Karpas-422 (cell line): Measurements from ENCODE around the gene SLC25A18. TPM values are rescaled to one million over a fixed set of nuclear protein-coding genes. Genes with fewer than 3 reads are reported as not detected.

Experiments used
- DNase-seq: peaks from one replicate; pipeline ENCODE4 v3.0.0-alpha.2; 2015
- H2AFZ ChIP-seq: fragments of 200-600 bp; sonication (generic); 2 replicates; pipeline ENCODE4 v1.6.1; 2014; ENCODE audit warnings: antibody characterized with exemption, low read length, mixed read lengths
- H3K27ac ChIP-seq: fragments of 200-600 bp; sonication (generic); 2 replicates; pipeline ENCODE4 v1.5.1; 2014; ENCODE audit warnings: mild to moderate bottlenecking, low read length, moderate library complexity
- H3K27me3 ChIP-seq: fragments of 200-600 bp; sonication (generic); 2 replicates; pipeline ENCODE4 v1.6.1; 2014; ENCODE audit warnings: low read length, mixed read lengths
- H3K36me3 ChIP-seq: fragments of 200-600 bp; sonication (generic); 2 replicates; pipeline ENCODE4 v1.6.1; 2014; ENCODE audit warnings: low read length, mixed read lengths; ENCODE audit not compliant: insufficient read depth
- H3K4me1 ChIP-seq: fragments of 200-600 bp; sonication (generic); 2 replicates; pipeline ENCODE4 v1.6.1; 2014; ENCODE audit warnings: mild to moderate bottlenecking, low read length, mixed read lengths
- H3K4me2 ChIP-seq: fragments of 200-600 bp; sonication (generic); 2 replicates; pipeline ENCODE4 v1.6.1; 2014; ENCODE audit warnings: low read length, low read depth, mild to moderate bottlenecking; ENCODE audit not compliant: poor library complexity, severe bottlenecking
- H3K4me3 ChIP-seq: fragments of 200-600 bp; sonication (generic); 2 replicates; pipeline ENCODE4 v1.5.1; 2014; ENCODE audit warnings: mild to moderate bottlenecking, antibody characterized with exemption, low read length, mixed read lengths
- H3K79me2 ChIP-seq: fragments of 200-600 bp; sonication (generic); 2 replicates; pipeline ENCODE4 v1.6.1; 2014; ENCODE audit warnings: mild to moderate bottlenecking, low read length, mixed read lengths
- H3K9ac ChIP-seq: fragments of 200-600 bp; sonication (generic); 2 replicates; pipeline ENCODE4 v1.6.0; 2014; ENCODE audit warnings: low read length
- H3K9me2 ChIP-seq: fragments of 200-600 bp; sonication (generic), shearing (Covaris generic); replicated peaks from 2 replicates; pipeline ENCODE4 v1.6.0; 2014; ENCODE audit warnings: mild to moderate bottlenecking, low read length, moderate library complexity; ENCODE audit not compliant: insufficient read depth
- H3K9me3 ChIP-seq: fragments of 300-700, 200-600 bp; sonication (generic); 2 replicates; pipeline ENCODE4 v1.6.1; 2014; ENCODE audit warnings: low read length, mixed read lengths
- H4K20me1 ChIP-seq: fragments of 200-600 bp; sonication (generic); 2 replicates; pipeline ENCODE4 v1.6.1; 2014; ENCODE audit warnings: mild to moderate bottlenecking, antibody characterized with exemption, low read length, low read depth; ENCODE audit not compliant: insufficient read depth
- total RNA-seq: library from RNA; depleted of rRNA; stranded (reverse); fragments of >200 nt; shearing (Covaris generic); gene quantifications from 2 replicates; pipeline ENCODE4 v1.2.3, GENCODE V29; 2014; ENCODE audit warnings: low replicate concordance

SLC25A18 gene
- total RNA-seq, 1 experiment from 2014 or later, result not detected

GRCh38 chr22:17586831-17587440 lies 23.6 kb downstream of the SLC25A18 start:
- no peak for DNase-seq
- no peak overlapping the region for H3K4me2 ChIP-seq
- no peak overlapping the region for H3K4me3 ChIP-seq
- H3K9me3 ChIP-seq, result no peaks in the 10 kb centered on the region
- H3K27me3 ChIP-seq, result no peaks in the 10 kb centered on the region
- no peak overlapping the region for H2AFZ ChIP-seq
- H3K27ac ChIP-seq, result no peak overlapping the region
- no peak overlapping the region for H3K9ac ChIP-seq
- H3K4me1 ChIP-seq, result no peaks in the 10 kb centered on the region
- no peaks in the 10 kb centered on the region for H4K20me1 ChIP-seq
- H3K9me2 ChIP-seq, result no peaks in the 10 kb centered on the region
- H3K79me2 ChIP-seq, result no peaks in the 10 kb centered on the region
- no peaks in the 10 kb centered on the region; the same call in 1 of the 2 replicates for H3K36me3 ChIP-seq

GRCh38 chr22:17587629-17588028 lies 24.3 kb downstream of the SLC25A18 start:
- Histone ChIP-seq H3K4me3 (no peak overlapping the region), H3K4me2 (no peak overlapping the region), H4K20me1 (no peaks in the 10 kb centered on the region), H2AFZ (no peak overlapping the region), H3K9me3 (no peaks in the 10 kb centered on the region), H3K36me3 (no peaks in the 10 kb centered on the region; the same call in 1 of the 2 replicates), H3K9me2 (no peaks in the 10 kb centered on the region), H3K9ac (no peak overlapping the region), H3K79me2 (no peaks in the 10 kb centered on the region), H3K27me3 (no peaks in the 10 kb centered on the region), H3K27ac (no peak overlapping the region), H3K4me1 (no peaks in the 10 kb centered on the region)
- no peak for DNase-seq

- no peaks in the 10 kb centered on the region for H4K20me1 ChIP-seq
- no peaks in the 10 kb centered on the region for H3K9me3 ChIP-seq
- no peaks in the 10 kb centered on the region; the same call in 1 of the 2 replicates for H3K36me3 ChIP-seq
- no peak overlapping the region for H2AFZ ChIP-seq
- H3K27ac ChIP-seq, result no peak overlapping the region
- no peak for DNase-seq
- H3K4me2 ChIP-seq, result no peak overlapping the region
- H3K79me2 ChIP-seq, result no peaks in the 10 kb centered on the region
- H3K9me2 ChIP-seq, result no peaks in the 10 kb centered on the region
- no peaks in the 10 kb centered on the region for H3K4me1 ChIP-seq
- no peak overlapping the region for H3K9ac ChIP-seq
- no peaks in the 10 kb centered on the region for H3K27me3 ChIP-seq
- no peak overlapping the region for H3K4me3 ChIP-seq
These were observed 25.3 kb downstream of the SLC25A18 start for GRCh38 chr22:17588606-17589005.

- H4K20me1 ChIP-seq, result no peaks in the 10 kb centered on the region
- H3K79me2 ChIP-seq, result no peaks in the 10 kb centered on the region
- DNase-seq, result no peak
- no peak overlapping the region for H3K4me3 ChIP-seq
- H3K36me3 ChIP-seq, result peaks cover 6% of the 10 kb centered on the region; the same call in 1 of the 2 replicates
- H3K27ac ChIP-seq, result no peak overlapping the region
- H3K9me3 ChIP-seq, result no peaks in the 10 kb centered on the region
- H2AFZ ChIP-seq, result no peak overlapping the region
- H3K4me1 ChIP-seq, result peaks cover 9% of the 10 kb centered on the region
- H3K9ac ChIP-seq, result no peak overlapping the region
- H3K9me2 ChIP-seq, result no peaks in the 10 kb centered on the region
- no peaks in the 10 kb centered on the region for H3K27me3 ChIP-seq
- H3K4me2 ChIP-seq, result no peak overlapping the region
These were observed 26.6 kb downstream of the SLC25A18 start for GRCh38 chr22:17589810-17590375.

GRCh38 chr22:17590586-17590985 lies 27.3 kb downstream of the SLC25A18 start:
- H3K36me3 ChIP-seq, result peaks cover 6% of the 10 kb centered on the region; the same call in 1 of the 2 replicates
- no peaks in the 10 kb centered on the region for H3K9me3 ChIP-seq
- H3K27ac ChIP-seq, result no peak overlapping the region
- H2AFZ ChIP-seq, result no peak overlapping the region
- no peaks in the 10 kb centered on the region for H3K9me2 ChIP-seq
- no peaks in the 10 kb centered on the region for H3K27me3 ChIP-seq
- H3K79me2 ChIP-seq, result no peaks in the 10 kb centered on the region
- H3K9ac ChIP-seq, result no peak overlapping the region
- no peaks in the 10 kb centered on the region for H4K20me1 ChIP-seq
- peaks cover 16% of the 10 kb centered on the region for H3K4me1 ChIP-seq
- no peak overlapping the region for H3K4me2 ChIP-seq
- DNase-seq, result no peak
- H3K4me3 ChIP-seq, result no peak overlapping the region

GRCh38 chr22:17592201-17592600 lies 28.9 kb downstream of the SLC25A18 start:
- H3K9me3 ChIP-seq, result no peaks in the 10 kb centered on the region
- H3K9me2 ChIP-seq, result no peaks in the 10 kb centered on the region
- H3K79me2 ChIP-seq, result no peaks in the 10 kb centered on the region
- H3K27ac ChIP-seq, result no peak overlapping the region
- no peak for DNase-seq
- H3K9ac ChIP-seq, result no peak overlapping the region
- no peak overlapping the region for H3K4me3 ChIP-seq
- peaks cover 18% of the 10 kb centered on the region for H3K4me1 ChIP-seq
- peaks cover 15% of the 10 kb centered on the region for H3K36me3 ChIP-seq
- H2AFZ ChIP-seq, result no peak overlapping the region
- no peaks in the 10 kb centered on the region for H3K27me3 ChIP-seq
- no peaks in the 10 kb centered on the region for H4K20me1 ChIP-seq
- H3K4me2 ChIP-seq, result no peak overlapping the region

GRCh38 chr22:17596226-17596625 lies 32.9 kb downstream of the SLC25A18 start:
- Histone ChIP-seq H3K79me2 (peaks cover 5% of the 10 kb centered on the region; the same call in 1 of the 2 replicates), H3K27me3 (no peaks in the 10 kb centered on the region), H3K9ac (no peak overlapping the region), H4K20me1 (no peaks in the 10 kb centered on the region), H3K36me3 (peaks cover 32% of the 10 kb centered on the region), H3K4me3 (no peak overlapping the region), H3K27ac (no peak overlapping the region), H3K4me2 (no peak overlapping the region), H3K4me1 (peaks cover 18% of the 10 kb centered on the region), H3K9me2 (no peaks in the 10 kb centered on the region), H2AFZ (no peak overlapping the region), H3K9me3 (no peaks in the 10 kb centered on the region)
- DNase-seq, result no peak

GRCh38 chr22:17597217-17597616 lies 33.9 kb downstream of the SLC25A18 start:
- H3K9me2 ChIP-seq, result no peaks in the 10 kb centered on the region
- no peak overlapping the region for H3K27ac ChIP-seq

More at GRCh38 chr22:17597217-17597616, 33.9 kb downstream of the SLC25A18 start:
- Histone ChIP-seq H4K20me1 (no peaks in the 10 kb centered on the region), H2AFZ (no peak overlapping the region), H3K27me3 (no peaks in the 10 kb centered on the region), H3K79me2 (peaks cover 7% of the 10 kb centered on the region; the same call in 1 of the 2 replicates), H3K9me3 (no peaks in the 10 kb centered on the region), H3K4me1 (peaks cover 18% of the 10 kb centered on the region), H3K4me2 (no peak overlapping the region), H3K9ac (no peak overlapping the region), H3K36me3 (peaks cover 32% of the 10 kb centered on the region), H3K4me3 (no peak overlapping the region)
- DNase-seq, result no peak
